Duodenal mucosa (tissue), 2 donors: Measurements from ENCODE around the gene CPSF7.
"Not testable (repeated sequence)": the region's sequence is repeated elsewhere in the genome, so short reads cannot be mapped to it uniquely, and the experiment has no call there.

ENCODE experiments used
- H3K27ac ChIP-seq: one replicate; pipeline ENCODE4 v1.7.0; 2013; ENCODE audit warnings: low read depth, low read length
- H3K27me3 ChIP-seq, 2 donors: one replicate each; pipeline ENCODE4 v1.7.0; 2013; ENCODE audit warnings: low read length in 2 of 2, control low read depth in 1 of 2; ENCODE audit not compliant: insufficient read depth in 2 of 2, control insufficient read depth in 1 of 2
- H3K36me3 ChIP-seq, 2 donors: one replicate each; pipeline ENCODE4 v1.7.0; 2013; ENCODE audit warnings: low read length in 2 of 2, control low read depth in 1 of 2; ENCODE audit not compliant: insufficient read depth in 2 of 2, control insufficient read depth in 1 of 2
- H3K4me1 ChIP-seq, 2 donors: one replicate each; pipeline ENCODE4 v1.7.0; 2013; ENCODE audit warnings: low read length in 2 of 2, control low read depth in 1 of 2; ENCODE audit not compliant: insufficient read depth in 2 of 2, control insufficient read depth in 1 of 2
- H3K4me3 ChIP-seq, 2 donors: one replicate each; pipeline ENCODE4 v1.7.0; 2013; ENCODE audit warnings: low read length in 2 of 2, low read depth in 1 of 2
- H3K9ac ChIP-seq, 2 donors: one replicate each; pipeline ENCODE4 v1.7.0; 2013; ENCODE audit warnings: low read length in 2 of 2, low read depth in 1 of 2
- H3K9me3 ChIP-seq, 2 donors: one replicate each; pipeline ENCODE4 v1.7.0; 2013; ENCODE audit warnings: low read length in 2 of 2, control low read depth in 1 of 2; ENCODE audit not compliant: control insufficient read depth in 1 of 2

Gene CPSF7

DNA sequence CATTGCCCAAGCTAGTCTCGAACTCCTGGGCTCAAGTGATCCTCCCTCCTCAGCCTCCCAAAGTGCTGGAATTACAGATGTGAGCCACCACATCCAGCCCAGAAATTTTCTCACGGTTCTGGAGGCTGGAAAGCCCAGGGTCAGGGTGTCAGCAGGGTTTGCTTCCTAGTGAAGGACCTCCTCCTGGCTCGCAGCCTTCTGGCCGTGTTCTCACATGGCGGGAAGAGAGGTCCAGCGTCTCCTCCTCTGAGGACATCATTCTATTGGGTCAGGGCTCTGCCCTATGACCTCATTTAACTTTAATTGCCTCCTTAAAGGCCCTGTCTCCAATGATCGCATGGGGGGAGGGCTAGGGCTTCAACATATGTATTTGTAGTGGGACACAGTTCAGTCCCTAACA lies 38.2 kb upstream of the CPSF7 start:
- H3K36me3 ChIP-seq = peaks cover 9 to 14% of the 10 kb centered on the region in 2 donors
- H3K4me1 ChIP-seq = no peaks in the 10 kb centered on the region
- H3K9me3 ChIP-seq = no peaks in the 10 kb centered on the region
- no peaks in the 10 kb centered on the region for H3K27me3 ChIP-seq
- no peak overlapping the region for H3K4me3 ChIP-seq
- H3K9ac ChIP-seq = no peak overlapping the region
- no peak overlapping the region for H3K27ac ChIP-seq

DNA sequence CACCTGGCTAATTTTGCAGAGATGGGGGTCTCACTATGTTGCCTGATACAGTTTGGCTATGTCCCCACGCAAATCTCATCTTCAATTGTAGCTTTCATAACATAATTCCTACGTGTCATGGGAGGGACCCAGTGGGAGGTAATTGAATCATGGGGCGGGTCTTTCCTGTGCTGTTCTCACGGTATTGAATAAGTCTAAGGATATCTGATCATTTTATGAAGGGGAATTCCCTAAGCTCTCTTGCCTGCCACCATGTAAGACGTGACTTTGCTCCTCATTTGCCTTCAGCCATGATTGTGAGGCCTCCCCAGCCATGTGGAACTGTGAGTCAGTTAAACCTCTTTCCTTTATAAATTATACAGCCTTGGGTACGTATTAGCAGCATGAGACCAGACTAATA lies 37.8 kb upstream of the CPSF7 start:
- not testable (repeated sequence) for H3K9me3 ChIP-seq, H3K27ac ChIP-seq

DNA sequence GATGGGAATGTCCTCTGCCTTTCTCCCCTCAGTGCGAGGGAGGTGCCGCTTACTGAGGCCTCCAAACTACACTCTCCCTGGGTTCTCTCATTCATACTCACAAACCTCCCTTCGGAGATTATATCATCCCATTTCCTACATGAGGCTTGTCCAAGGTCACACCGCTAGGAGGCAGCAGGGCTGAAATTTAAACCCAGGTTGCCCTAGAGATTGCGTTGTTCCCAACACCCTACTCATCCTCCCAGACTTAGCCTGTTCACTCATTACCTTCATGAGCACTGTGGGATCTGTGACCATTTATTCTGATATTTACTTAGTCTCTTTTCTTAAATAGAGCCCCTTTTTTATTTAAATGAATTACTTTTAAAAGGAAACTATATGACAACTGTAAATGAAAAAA lies 31.2 kb upstream of the CPSF7 start:
- H3K27me3 ChIP-seq = no peaks in the 10 kb centered on the region
- H3K4me3 ChIP-seq = no peak overlapping the region
- no peaks in the 10 kb centered on the region for H3K9me3 ChIP-seq
- no peaks in the 10 kb centered on the region for H3K4me1 ChIP-seq
- no peak overlapping the region for H3K9ac ChIP-seq
- H3K36me3 ChIP-seq = peaks cover 0 to 4% of the 10 kb centered on the region in 2 donors
- no peak overlapping the region for H3K27ac ChIP-seq

More for the DNA sequence above, 37.8 kb upstream of the CPSF7 start:
- H3K4me1 ChIP-seq, H3K9ac ChIP-seq, H3K4me3 ChIP-seq, H3K27me3 ChIP-seq: not testable (repeated sequence)
- H3K36me3 ChIP-seq = peaks cover 9 to 14% of the 10 kb centered on the region in 2 donors

DNA sequence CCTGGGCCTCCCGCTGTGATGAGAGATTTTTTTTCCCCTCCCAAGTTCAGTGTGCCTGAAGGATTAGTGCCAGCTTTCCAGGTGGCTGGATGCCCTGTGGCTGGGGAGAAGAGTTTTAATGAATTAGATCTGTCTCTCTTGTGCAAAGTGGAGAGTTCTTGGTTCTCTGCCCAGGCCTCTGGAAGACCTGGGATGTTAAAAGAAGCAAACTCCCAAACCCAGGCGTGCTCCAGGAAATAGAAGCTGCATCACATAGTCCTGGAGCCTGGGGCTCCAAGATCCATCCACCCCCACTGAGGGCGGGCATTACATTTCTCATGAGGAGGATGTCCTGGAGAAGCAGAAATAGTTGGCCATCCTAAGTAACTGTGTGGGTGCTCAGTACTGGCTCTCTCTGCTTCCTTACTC lies 30.7 kb upstream of the CPSF7 start:
- no peak overlapping the region for H3K4me3 ChIP-seq
- no peak overlapping the region for H3K9ac ChIP-seq
- no peaks in the 10 kb centered on the region for H3K27me3 ChIP-seq
- peaks cover 0 to 8% of the 10 kb centered on the region in 2 donors for H3K36me3 ChIP-seq
- no peaks in the 10 kb centered on the region for H3K4me1 ChIP-seq
- no peaks in the 10 kb centered on the region for H3K9me3 ChIP-seq
- no peak overlapping the region for H3K27ac ChIP-seq

DNA sequence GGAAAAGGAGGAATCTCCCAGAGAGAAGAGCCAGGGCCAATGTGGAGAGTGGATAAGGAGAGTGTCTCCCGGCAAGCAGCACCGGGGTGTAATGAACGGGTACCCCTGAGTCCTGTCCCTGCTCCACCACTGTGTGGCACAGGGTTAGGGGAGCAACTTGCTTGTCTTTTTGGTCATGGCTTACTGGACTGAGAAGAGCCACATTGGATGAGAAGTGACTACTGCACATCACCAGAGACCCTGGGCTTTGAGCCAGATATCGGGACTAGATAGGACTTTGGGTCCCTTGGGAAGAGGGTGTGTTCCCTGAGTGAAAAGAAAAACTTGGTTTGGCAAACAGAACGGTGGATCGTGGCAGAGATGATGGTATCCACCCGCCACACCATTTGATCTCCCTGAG lies 24.7 kb upstream of the CPSF7 start:
- H3K4me1 ChIP-seq = no peaks in the 10 kb centered on the region
- no peak overlapping the region for H3K27ac ChIP-seq
- peaks cover 7 to 31% of the 10 kb centered on the region in 2 donors for H3K36me3 ChIP-seq
- H3K27me3 ChIP-seq = no peaks in the 10 kb centered on the region
- no peak overlapping the region for H3K9ac ChIP-seq
- H3K4me3 ChIP-seq = no peak overlapping the region
- H3K9me3 ChIP-seq = no peaks in the 10 kb centered on the region

DNA sequence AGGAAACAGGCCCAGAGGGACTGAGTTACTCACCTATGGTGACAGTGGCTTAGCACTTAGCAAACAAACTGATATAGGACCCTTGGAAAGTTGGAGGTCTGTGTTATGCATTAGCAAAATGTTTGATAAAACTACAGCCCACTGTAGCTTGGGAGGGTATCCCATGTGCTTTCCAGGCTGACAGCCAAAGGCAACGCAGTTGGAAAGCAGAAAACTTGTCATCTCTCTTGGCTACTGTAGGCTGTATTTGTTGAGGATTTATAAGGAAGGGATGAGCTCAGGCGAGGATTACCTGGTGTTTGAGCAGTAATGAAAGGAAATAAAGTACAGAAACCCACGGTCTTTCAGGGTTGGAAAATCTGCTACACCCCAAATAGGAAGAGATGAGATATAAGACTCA lies 23.9 kb upstream of the CPSF7 start:
- Histone ChIP-seq H3K4me1 (no peaks in the 10 kb centered on the region), H3K27ac (no peak overlapping the region), H3K36me3 (peaks cover 8 to 39% of the 10 kb centered on the region in 2 donors), H3K4me3 (no peak overlapping the region), H3K9me3 (no peaks in the 10 kb centered on the region), H3K27me3 (no peaks in the 10 kb centered on the region), H3K9ac (no peak overlapping the region)

DNA sequence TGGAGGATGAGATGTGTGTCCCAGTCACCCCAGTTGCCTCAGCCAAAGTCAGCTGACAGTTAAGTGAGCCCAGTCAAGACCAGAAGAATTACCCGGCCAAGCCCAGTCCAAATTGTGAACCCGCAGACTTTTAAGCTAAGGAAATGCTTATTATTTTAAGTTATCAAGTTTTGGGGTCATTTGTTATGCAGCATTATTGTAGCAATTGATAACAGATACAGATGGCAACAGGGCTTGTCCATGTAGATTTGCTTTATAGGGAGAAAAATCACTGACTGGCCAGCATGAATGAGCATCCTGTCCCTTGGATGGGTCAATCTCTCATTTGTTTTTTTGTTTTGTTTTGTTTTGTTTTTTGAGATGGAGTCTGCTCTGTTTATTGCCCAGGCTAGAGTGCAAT lies 23.1 kb upstream of the CPSF7 start:
- Histone ChIP-seq H3K4me1 (no peaks in the 10 kb centered on the region), H3K9ac (no peak overlapping the region), H3K27me3 (no peaks in the 10 kb centered on the region), H3K4me3 (no peak overlapping the region), H3K9me3 (no peaks in the 10 kb centered on the region), H3K36me3 (peaks cover 16 to 47% of the 10 kb centered on the region in 2 donors), H3K27ac (no peak overlapping the region)

DNA sequence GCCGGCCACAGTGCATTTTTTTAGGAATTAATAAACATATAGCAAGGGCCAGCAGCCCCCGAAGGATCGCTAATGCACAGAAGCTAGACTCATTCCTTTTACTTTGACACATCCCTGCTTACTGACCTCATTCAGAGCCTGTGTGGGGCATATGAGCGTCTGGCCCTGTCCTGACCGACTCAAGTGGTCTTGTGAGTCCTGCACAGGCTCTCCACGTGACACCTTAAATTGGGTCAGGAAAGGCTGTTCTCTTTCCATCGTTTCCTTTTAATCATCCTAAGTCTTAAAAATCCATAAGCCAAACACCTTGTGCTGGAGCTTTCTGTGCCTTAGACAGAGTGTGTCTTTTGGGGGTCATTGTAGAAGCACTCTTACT lies 18.8 kb upstream of the CPSF7 start:
- H3K4me3 ChIP-seq = no peak overlapping the region
- no peak overlapping the region for H3K27ac ChIP-seq
- no peak overlapping the region for H3K9ac ChIP-seq
- peaks cover 41 to 69% of the 10 kb centered on the region in 2 donors for H3K36me3 ChIP-seq
- no peaks in the 10 kb centered on the region for H3K9me3 ChIP-seq
- H3K4me1 ChIP-seq = peaks cover 0 to 3% of the 10 kb centered on the region in 2 donors
- no peaks in the 10 kb centered on the region for H3K27me3 ChIP-seq

DNA sequence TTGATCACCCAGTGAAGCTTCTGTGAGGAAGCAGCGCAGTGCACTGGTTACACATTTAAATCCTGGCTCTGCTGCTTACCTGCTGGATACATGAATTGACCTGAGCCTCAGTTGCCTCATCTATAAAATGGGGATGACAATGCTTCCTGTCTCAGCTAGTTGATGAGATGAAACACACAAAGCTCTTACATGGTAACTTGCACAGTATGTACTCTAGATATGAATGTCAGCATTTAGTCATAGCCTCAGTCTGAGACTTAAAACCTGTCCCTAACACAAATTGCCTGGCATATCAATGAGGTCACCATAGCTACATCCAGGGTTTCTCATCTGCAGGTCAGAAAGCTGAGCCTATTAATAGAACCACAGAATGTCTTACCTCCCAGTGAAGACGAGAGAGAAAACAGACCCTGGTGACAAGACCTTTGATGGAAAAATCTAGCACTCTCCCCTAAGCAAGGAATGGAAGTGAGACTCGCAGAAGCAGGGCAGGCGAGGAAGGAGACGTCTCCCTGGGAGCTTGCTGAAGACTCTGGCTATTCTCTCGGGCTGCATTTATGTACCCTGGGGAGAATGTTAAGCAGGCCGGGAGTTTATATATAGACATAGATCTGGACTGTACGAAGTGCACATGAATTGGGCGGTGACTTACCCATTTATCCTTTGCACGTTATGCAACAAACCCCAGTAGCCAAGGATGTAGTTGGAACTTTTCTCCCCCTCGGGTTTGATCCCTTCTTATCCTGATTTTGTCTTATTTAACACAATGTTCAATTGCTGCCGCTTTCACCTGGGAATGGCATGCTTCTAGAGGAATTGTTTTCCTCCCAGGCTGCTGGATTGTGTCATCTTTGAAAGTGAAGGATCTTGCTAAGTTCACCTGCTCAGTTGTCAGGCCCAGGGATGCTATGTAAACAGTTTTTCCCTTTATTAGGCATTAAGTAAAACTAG lies 18.1 kb upstream of the CPSF7 start:
- peaks cover 44 to 75% of the 10 kb centered on the region in 2 donors for H3K36me3 ChIP-seq
- H3K27me3 ChIP-seq = no peaks in the 10 kb centered on the region
- no peaks in the 10 kb centered on the region for H3K9me3 ChIP-seq
- H3K27ac ChIP-seq = no peak overlapping the region
- H3K9ac ChIP-seq = no peak overlapping the region
- no peak overlapping the region for H3K4me3 ChIP-seq
- peaks cover 0 to 3% of the 10 kb centered on the region in 2 donors for H3K4me1 ChIP-seq

DNA sequence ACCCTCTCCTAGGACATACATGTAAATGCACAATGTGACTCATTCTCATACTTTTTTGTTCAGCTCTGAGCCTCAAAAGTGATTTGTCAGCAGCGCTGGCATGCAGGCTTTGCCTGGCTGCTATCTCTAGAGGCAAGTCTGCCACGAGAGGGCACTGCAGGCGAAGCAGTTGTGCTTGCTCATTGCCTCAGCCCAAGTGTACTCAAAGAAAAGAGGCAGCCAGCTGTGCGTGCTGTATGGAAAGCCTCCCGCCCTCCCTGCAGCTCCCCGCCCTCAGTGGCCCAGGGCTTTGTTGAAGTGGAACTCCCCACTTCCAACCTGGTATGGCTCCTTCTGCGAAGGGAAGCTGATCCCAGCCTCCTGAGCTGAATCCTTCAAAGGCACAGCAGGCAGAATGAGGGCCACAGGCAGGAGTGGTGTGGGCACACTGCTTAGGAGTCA lies 16.5 kb upstream of the CPSF7 start:
- H3K4me3 ChIP-seq = no peak overlapping the region

More for the DNA sequence above, 16.5 kb upstream of the CPSF7 start:
- peaks cover 0 to 3% of the 10 kb centered on the region in 2 donors for H3K4me1 ChIP-seq
- no peaks in the 10 kb centered on the region for H3K9me3 ChIP-seq
- H3K36me3 ChIP-seq = peaks cover 44 to 79% of the 10 kb centered on the region in 2 donors
- H3K9ac ChIP-seq = no peak overlapping the region
- H3K27ac ChIP-seq = no peak overlapping the region
- H3K27me3 ChIP-seq = no peaks in the 10 kb centered on the region
